ENCODE results near the gene GPC6.

The GPC6 gene

GRCh38 chr13:94115054-94115453 is 888.4 kb downstream of the GPC6 start:
- ATAC-seq (no peak), DNase-seq (no peak)

- DNase-seq: no peak
- no peak for ATAC-seq
Measured at GRCh38 chr13:94119360-94119936, 892.8 kb downstream of the GPC6 start.

GRCh38 chr13:94120878-94121277 is 894.3 kb downstream of the GPC6 start:
- ATAC-seq (no peak), DNase-seq (no peak)

- DNase-seq (no peak), ATAC-seq (no peak)
Measured at GRCh38 chr13:94121686-94122085, 895.1 kb downstream of the GPC6 start.

GRCh38 chr13:94122300-94122915 is 895.8 kb downstream of the GPC6 start:
- ATAC-seq: no peak
- DNase-seq: no peak

- ATAC-seq (no peak), DNase-seq (no peak)
Measured at GRCh38 chr13:94123557-94123956, 897.0 kb downstream of the GPC6 start.

- ATAC-seq (no peak), DNase-seq (no peak)
Measured at GRCh38 chr13:94128430-94128829, 901.8 kb downstream of the GPC6 start.

- ATAC-seq (peak; percentile 89), DNase-seq (peak; percentile 5)
Measured at GRCh38 chr13:94129490-94129894, 902.9 kb downstream of the GPC6 start.

GRCh38 chr13:94138831-94139230 is 912.2 kb downstream of the GPC6 start:
- no peak for ATAC-seq
- no peak for DNase-seq

GRCh38 chr13:94139393-94139995 is 912.9 kb downstream of the GPC6 start:
- ATAC-seq: no peak
- no peak for DNase-seq

- DNase-seq (no peak), ATAC-seq (no peak)
Measured at GRCh38 chr13:94140027-94140426, 913.4 kb downstream of the GPC6 start.

GRCh38 chr13:94140511-94140910 is 913.9 kb downstream of the GPC6 start:
- no peak for DNase-seq
- no peak for ATAC-seq

GRCh38 chr13:94143624-94144350 is 917.2 kb downstream of the GPC6 start:
- DNase-seq (no peak), ATAC-seq (no peak)

GRCh38 chr13:94145966-94146365 is 919.4 kb downstream of the GPC6 start:
- no peak for DNase-seq
- no peak for ATAC-seq

GRCh38 chr13:94153586-94153985 is 927.0 kb downstream of the GPC6 start:
- DNase-seq (no peak), ATAC-seq (no peak)

- ATAC-seq (no peak), DNase-seq (no peak)
Measured at GRCh38 chr13:94154367-94154766, 927.8 kb downstream of the GPC6 start.

GRCh38 chr13:94157705-94158218 is 931.2 kb downstream of the GPC6 start:
- ATAC-seq (no peak), DNase-seq (no peak)

- DNase-seq (no peak), ATAC-seq (no peak)
Measured at GRCh38 chr13:94160875-94161274, 934.3 kb downstream of the GPC6 start.

- ATAC-seq (no peak), DNase-seq (no peak)
Measured at GRCh38 chr13:94162289-94162688, 935.7 kb downstream of the GPC6 start.

GRCh38 chr13:94163535-94163934 is 936.9 kb downstream of the GPC6 start:
- DNase-seq (no peak), ATAC-seq (no peak)

GRCh38 chr13:94168783-94169453 is 942.3 kb downstream of the GPC6 start:
- ATAC-seq (no peak), DNase-seq (no peak)

GRCh38 chr13:94169454-94170144 is 943.0 kb downstream of the GPC6 start:
- no peak for DNase-seq

More at GRCh38 chr13:94169454-94170144, 943.0 kb downstream of the GPC6 start:
- ATAC-seq: no peak

Data from stimulated activated naive CD8-positive, alpha-beta T cell treated with anti-CD3 and anti-CD28 coated beads, Interleukin-15, Interleukin-2, amounts not matched to agents 100 U/mL and 50 U/mL, for 24 hours (primary cell).